Glutamatergic neuron (in vitro differentiated cells): ENCODE measurements around the gene TMED9. TPM values are rescaled to one million over a fixed set of nuclear protein-coding genes. Genes with fewer than 3 reads are reported as not detected.

Experiments used
- total RNA-seq: library from RNA; stranded (reverse); fragmentation: NEBNext Ultra II Directional; extraction: Animal tissue kit (Norgen Biotek cat#: 25700); gene quantifications from one replicate; pipeline ENCODE4 v1.2.1, GENCODE V29; 2021; ENCODE audit not compliant: unreplicated experiment

TMED9 gene
- total RNA-seq, 1 donor from 2014 or later: 94.6 TPM

Other genes starting within 250 kb of the TMED9 start
- gene LMAN2, start 240.5 kb upstream of the TMED9 start, total RNA-seq: 75.6 TPM
- 15.9 TPM for gene RGS14, start 234.3 kb upstream of the TMED9 start, total RNA-seq
- not detected for gene SLC34A1, start 207.8 kb upstream of the TMED9 start, total RNA-seq
- gene PFN3, start 191.5 kb upstream of the TMED9 start, total RNA-seq: not detected
- gene F12, start 182.6 kb upstream of the TMED9 start, total RNA-seq: 5.4 TPM
- gene GRK6, start 165.5 kb upstream of the TMED9 start, total RNA-seq: 43.9 TPM
- 4.1 TPM for gene PRR7, start 145.4 kb upstream of the TMED9 start, total RNA-seq
- 1,261 TPM for gene DBN1, start 118.6 kb upstream of the TMED9 start, total RNA-seq
- gene PDLIM7, start 94.6 kb upstream of the TMED9 start, total RNA-seq: 430 TPM
- gene DOK3, start 82.4 kb upstream of the TMED9 start, total RNA-seq: 29.2 TPM
- 125 TPM for gene DDX41, start 75.2 kb upstream of the TMED9 start, total RNA-seq
- 227 TPM for gene FAM193B, start 37.6 kb upstream of the TMED9 start, total RNA-seq
- 29.3 TPM for gene B4GALT7, start 7.9 kb downstream of the TMED9 start, total RNA-seq
- not detected for gene FAM153A, start 190.7 kb downstream of the TMED9 start, total RNA-seq